G401.6 (cell line): ENCODE measurements around the gene DCLK1.
A peak's percentile ranks its signal among the peaks of the same experiment; 100 is the strongest.

ENCODE experiments used
- FAIRE-seq: peaks from 2 replicates; lab custom pipeline; 2012; peaks lifted over from hg19 to GRCh38; lab: Jason Lieb, UNC

Gene DCLK1

DNA sequence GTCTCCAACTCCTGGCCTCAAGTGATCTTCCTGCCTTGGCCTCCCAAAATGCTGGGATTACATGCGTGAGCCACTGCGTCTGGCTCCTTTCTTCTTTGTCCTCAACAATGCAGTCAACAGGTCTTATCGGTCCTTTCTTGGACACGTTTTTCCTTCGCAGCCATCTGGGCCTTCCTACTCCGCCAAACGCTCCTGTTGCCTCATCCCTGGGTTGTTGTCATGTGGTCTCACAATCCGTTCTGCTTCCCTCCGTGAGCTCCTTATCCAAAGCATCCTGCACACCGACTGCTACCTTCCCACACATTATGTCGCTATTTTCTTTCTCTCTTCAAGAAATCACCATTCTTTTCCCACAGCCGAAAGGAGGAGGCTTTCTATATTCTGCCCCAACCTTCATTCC is 306.8 kb downstream of the DCLK1 start:
- no peak for FAIRE-seq

DNA sequence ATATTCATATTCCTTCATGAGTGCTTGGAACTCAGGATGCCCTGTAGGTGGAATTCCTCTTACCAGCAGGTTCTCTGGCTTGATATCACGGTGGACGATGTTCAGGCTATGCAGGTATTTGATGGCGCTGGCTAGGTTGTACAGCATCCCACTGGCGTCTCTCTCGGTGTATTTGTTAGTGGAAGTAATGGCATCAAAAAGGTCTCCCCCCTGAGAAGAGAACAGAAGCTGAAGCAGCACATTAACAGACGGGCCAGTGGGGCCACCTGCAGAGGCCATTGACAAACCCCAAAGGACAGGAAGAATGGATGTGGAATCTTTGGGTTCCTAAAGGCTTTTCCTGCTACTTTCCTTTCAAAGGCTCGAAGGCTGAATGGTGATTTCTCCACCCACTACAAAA is 308.5 kb downstream of the DCLK1 start:
- no peak for FAIRE-seq

DNA sequence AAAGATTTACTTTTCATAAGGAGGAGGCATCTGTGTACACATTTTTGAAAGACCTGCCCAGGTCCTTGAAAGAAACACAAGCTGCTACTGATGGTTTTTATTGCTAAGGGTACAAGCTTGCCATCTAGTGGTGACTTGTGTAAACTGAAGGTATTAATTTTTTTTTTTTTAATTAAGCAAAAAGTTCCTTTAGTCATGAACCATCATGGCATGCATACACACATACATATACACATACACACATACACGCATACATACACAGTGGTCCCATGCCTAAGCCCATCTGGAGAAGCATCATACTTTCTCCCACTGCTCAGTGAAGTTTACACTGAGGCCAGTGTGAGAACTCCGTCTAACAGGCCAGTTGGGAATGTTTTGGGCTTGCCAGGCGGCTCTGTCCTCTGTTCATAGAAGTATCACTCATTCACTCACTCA is 312.5 kb downstream of the DCLK1 start:
- FAIRE-seq, result peak; percentile 95

DNA sequence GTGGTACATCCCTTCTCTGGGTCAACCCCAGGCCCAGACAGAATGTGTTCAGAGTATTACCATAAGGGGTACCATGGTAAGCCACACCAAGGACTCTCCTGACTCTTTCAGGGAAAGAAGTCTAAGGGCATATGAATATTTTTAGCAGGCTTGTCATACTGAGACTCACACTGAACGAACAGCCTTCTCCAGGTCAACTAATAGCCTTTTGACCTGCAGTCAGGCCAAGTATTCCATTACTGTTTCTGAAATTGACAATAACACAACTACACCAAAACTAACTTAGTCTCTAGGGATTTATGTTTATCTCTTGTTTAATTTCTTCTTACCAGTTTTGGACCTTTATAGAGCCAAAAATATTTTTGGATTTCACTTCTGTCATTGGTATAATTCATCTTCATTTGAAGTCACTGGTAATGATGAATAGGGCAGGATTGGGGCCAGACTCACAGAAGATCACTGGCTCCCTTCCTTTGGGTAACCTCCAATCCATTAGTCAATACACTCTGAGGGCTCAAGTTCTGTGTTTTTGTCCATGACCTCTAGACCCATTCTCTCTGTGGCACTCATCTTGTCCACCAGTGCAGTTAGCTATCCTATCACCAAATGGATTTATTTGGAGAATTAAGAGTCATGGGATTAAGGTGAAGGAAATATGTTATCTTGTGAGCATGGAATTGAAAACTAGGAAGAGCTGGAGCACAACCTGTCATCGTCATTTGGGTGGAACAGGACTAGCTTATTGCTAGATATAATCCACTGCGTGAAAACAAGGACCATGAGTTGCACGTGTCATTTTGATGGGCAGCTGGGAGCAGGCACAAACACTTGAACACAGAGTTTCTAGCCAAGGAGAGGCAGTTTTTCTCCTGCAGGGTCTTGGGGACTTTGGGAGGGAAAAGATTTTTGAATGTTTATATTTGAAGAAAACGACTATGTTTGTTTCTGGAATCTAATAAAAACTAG is 313.3 kb downstream of the DCLK1 start:
- FAIRE-seq, result no peak

GRCh38 chr13:35814605-35815011 is 316.6 kb downstream of the DCLK1 start:
- no peak for FAIRE-seq

DNA sequence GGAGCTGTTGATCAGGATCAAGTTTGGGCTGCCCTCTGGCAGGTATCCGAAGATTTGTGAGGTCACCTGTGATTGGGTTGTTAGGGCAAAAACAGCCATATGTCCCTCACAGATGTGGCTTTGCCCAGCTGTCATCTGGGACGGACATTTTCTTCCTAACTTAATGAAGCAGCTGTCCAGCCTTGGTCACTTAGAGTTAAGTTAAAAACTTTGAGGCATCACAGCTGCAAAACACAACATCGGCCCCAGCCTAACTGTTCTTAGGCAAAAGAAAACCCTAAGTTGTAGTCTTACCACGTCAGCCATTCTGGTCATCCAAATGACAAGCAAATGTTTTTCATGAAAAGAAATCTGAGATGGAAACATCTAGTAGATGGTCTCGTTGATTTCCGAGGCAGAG is 318.4 kb downstream of the DCLK1 start:
- FAIRE-seq, result no peak

- FAIRE-seq, result no peak
These were observed 320.9 kb downstream of the DCLK1 start for GRCh38 chr13:35810321-35810720.

DNA sequence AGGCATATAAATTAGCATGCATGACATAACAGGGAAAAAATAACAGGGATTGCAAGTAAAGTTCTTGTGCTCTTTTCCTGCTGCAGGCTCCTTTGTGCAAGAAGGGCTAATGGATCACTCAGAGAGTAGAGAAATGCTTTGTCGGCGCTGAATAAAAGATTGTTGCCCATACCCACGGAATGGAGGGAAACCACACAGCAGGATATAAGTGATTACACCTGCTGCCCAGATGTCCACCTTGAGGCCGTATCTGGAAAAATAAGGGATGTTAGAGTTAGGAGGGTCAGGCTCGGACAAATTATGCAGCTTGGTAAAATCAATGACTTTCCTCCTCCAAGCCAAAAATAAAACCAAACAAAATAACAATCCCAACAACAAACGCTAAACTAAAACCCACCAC is 322.3 kb downstream of the DCLK1 start:
- FAIRE-seq, result no peak

DNA sequence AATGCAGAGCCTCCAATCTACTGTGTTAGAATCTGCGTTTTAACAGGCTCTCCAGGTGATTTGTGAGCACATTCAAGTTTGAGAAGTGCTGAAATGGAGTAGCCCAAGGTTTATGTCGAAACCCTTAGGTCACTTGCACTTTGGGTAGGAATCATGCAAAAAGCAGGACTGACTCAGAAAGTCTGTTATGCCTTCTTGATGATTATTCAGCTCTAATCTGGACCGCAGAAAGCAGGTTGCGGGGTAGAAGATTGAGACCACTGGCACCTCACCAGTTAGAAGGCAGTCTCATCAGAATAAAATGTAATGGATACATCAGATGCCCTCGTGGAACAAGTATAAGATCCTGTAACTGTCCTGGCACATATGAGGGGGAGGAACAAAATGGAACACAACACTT is 326.3 kb downstream of the DCLK1 start:
- FAIRE-seq, result no peak

DNA sequence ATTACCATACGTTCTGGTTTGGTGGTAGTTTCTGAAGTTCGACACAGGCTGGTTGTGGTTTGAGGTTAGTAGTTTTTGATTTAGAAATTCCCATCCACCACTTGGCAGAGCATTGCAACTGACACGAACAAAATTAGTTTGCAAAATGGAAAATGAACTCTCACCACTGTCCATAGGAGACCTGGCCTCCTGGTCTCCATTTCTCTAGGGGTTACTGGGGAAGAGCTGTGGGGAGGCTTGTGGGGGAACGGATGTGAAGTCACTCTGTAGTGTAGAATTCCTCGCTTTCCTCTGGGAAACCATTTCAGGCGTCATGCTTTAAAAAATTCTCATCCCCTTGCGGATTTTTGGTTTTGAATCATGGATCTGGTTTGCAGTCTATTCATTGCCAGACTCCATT is 333.2 kb downstream of the DCLK1 start:
- no peak for FAIRE-seq

DNA sequence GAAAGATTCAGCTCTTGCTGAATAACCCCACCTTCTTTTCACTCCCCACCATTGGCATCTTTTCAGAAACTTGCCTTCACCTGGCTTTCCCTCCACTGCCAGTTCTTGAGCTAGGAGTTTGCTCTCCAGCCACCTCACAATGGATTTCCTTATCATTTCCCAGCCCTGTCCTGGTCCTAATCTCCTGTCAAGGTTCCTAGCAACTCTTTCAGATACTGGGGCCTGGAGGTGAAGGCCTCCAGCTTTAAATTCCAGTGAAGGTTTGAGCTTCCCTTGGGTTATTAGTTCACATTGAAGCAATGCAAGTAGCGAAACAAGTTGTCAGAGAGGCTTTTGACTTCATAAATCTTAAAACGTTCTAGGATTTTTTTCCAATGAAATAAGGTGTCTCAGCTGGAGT is 333.9 kb downstream of the DCLK1 start:
- no peak for FAIRE-seq

GRCh38 chr13:35796623-35797022 is 334.6 kb downstream of the DCLK1 start:
- no peak for FAIRE-seq

DNA sequence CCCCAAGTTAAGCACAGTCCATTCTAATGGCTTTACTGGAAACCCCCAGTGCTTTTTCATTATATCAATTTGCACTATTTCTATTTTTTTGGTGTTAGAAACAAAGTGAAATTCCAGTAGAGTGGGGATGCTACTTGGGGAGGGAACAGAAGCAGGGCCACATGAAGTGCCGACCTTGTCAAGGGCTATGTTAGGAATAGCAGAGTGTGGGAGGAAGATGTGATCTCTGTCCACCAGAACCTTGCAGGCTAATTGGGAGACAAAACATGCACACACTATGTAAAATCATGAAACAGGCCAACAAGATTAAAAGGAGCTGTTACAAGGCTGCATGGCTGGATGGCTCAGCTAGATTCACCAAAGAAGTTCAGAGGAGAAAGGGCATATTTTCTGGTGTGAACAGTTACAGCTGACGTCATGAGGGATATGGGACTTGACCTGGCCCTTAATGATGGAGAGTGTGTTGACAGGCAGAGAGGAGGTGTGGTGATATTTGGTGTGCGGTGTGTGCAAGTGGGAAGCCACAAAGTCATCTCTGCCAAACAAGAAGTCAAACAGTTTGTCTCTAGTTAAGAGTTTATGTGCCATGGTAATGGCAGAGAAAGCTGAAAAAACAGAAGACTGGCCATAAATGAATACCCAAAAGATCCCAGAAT is 336.3 kb downstream of the DCLK1 start:
- no peak for FAIRE-seq

GRCh38 chr13:35793823-35794222 is 337.4 kb downstream of the DCLK1 start:
- FAIRE-seq, result no peak

GRCh38 chr13:35792911-35793310 is 338.3 kb downstream of the DCLK1 start:
- no peak for FAIRE-seq

DNA sequence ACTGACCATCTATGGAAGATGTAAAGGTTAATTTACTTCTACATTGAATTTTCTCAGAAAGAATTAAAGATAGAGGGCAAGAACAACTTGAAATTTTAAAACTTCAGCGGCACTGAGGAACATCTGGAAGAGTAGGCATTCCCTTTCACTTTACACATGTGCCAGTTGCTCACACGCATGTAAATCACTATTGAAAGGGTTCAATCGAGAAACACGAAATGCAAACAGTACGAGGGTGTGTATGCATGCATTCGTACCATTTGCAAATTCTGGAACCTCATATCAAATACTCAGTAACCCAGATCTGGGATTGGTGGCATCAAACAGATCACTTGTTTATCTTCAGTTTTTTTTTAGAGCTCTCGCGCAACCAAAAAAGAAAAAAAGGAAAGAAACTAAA is 339.2 kb downstream of the DCLK1 start:
- no peak for FAIRE-seq

GRCh38 chr13:35791184-35791851 is 339.9 kb downstream of the DCLK1 start:
- FAIRE-seq, result no peak

DNA sequence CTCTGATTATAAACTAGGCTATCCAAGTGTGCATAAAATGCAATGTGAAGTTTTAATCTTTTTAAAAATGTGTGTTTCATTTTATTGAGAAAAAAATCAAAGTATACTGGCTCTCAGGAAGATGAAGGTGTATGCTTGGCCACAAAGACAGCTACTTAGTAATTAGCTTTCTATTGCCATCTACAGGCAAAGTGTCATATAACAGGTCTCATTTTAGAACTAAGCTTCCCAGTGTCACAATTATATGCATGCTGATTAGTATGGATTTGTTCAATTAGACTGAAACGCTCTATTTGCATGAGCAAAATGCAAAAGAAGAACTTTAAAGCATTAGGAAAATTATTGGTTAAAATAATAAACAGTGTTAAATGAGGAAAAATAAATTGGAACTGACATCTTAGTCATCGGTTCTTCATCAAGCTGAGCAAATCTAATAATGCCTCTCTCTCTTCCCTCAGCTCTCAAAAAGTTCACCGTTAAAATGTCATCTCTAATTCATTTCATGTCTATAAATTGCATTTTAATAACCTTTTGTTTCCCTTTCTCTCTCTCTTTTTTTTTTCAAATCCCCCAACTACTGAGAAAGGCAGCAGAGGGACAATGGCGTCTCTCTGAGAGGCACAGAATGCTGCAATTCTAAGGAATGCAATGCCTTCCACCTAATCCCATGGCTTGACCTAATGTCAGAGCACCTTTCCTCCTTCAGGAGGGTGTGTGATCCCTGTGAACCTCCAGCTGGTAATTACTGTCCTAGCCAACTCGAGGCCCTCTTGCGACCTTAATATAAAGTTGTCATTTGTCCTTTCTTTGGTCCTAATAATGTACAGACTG is 341.6 kb downstream of the DCLK1 start:
- FAIRE-seq, result peak; percentile 97

DNA sequence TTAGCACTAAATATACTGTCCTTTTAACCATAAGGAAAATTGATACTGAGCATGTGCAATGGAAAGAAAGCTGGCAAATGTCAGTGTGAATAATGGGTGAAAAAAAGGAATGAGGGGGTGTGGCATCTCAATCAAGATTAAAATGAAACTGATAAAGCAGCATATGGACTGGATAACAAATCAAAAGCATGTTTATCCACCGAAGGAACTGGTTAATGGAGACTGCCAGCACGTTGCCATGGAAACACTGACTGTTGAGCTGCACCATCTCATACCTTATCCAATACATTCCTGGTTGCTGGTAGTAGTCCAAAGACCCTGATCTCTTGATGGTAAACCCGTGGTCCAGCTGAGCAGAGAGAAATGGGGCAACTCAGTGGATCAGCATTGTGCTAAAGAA is 343.2 kb downstream of the DCLK1 start:
- no peak for FAIRE-seq

DNA sequence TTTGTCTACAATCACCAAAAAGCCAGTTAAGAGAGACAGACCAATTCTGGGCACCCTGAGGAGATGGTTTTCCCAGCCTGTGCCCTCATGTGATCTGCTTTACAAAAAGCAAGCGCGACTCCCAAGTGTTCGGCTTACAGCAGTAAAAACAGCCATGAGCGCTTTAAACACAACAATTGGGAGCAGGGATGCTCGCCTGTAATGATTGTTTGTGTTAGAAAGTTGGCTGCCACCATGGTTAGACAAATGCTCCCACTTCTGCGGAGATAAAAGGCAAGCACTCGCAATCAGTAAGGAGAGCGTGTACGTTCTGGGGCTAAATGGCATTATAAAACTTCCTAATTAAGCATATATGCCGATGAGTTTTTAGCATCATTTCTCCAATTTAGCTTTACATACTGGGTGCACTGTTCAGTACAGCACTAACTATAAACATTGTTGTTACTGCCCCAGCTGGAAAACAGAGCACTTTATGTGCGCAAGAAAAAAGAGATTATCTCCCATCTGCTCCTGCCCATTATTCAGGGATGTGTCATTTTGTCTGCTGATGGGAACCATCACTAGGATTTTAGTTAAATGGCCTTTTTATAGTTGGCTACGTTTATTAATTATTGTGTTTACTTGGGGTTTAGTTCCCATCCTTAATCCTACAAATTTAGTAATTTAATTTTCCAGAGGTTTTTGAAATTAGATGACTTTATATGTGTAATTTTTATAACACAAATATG is 345.4 kb downstream of the DCLK1 start:
- no peak for FAIRE-seq

- no peak for FAIRE-seq
These were observed 346.8 kb downstream of the DCLK1 start for GRCh38 chr13:35784286-35784951.
